PFSK-1 (cell line): ENCODE data around the gene DIAPH2.

ENCODE experiments used
- FOXP2 ChIP-seq: optimal IDR thresholded peaks from 2 replicates; pipeline ENCODE3; 2011; ENCODE audit warnings: borderline replicate concordance, control low read depth, inconsistent platforms; ENCODE audit not compliant: insufficient read depth; ENCODE audit errors: extremely low read length, extremely low read depth
- POLR2AphosphoS5 ChIP-seq: IDR thresholded peaks from 2 replicates; pipeline ENCODE4 v1.6.1; 2012; ENCODE audit warnings: low read depth, mild to moderate bottlenecking, control low read depth, low read length, moderate library complexity
- SIN3A ChIP-seq: IDR thresholded peaks from 2 replicates; pipeline ENCODE4 v1.6.1; 2012; ENCODE audit warnings: mild to moderate bottlenecking, low read length, moderate library complexity, borderline replicate concordance; ENCODE audit not compliant: insufficient read depth
- TAF1 ChIP-seq: IDR thresholded peaks from 2 replicates; pipeline ENCODE4 v1.6.1; 2012; ENCODE audit warnings: low read length, control low read depth, borderline replicate concordance; ENCODE audit not compliant: insufficient read depth
- TF ChIP-seq, protein P1 (sequence below), 2 experiments: IDR thresholded peaks; 2 replicates each; pipeline versions ENCODE4 v1.6.1 to v1.8.0; 2011 to 2012; ENCODE audit warnings: low read depth in 2 of 2, low read length in 2 of 2, control low read depth in 1 of 2, inconsistent platforms in 1 of 2, mild to moderate bottlenecking in 1 of 2, moderate library complexity in 1 of 2; ENCODE audit not compliant: insufficient read depth in 1 of 2

DIAPH2 gene

DNA sequence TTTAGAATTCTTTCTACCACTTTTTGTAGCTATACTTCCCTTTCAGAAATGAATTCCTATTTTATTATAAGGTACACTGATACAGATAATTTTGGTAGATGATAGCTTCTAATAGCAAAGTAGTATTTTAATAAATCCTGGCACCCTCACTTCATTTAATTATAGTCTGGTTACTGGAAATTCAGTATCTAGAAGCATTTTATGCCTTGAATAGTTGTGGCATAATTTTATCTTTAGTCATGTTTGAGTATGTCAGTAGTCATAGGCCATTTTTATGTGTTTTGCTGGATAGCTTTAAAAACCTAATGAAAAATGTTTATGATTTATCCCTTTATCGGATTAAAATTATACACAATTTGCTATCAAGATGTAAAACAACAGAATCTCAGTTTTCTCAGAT lies 92.3 kb downstream of the DIAPH2 start:
- no peak for TF ChIP-seq TAF1
- no peak for TF ChIP-seq POLR2AphosphoS5
- TF ChIP-seq, protein P1, sequence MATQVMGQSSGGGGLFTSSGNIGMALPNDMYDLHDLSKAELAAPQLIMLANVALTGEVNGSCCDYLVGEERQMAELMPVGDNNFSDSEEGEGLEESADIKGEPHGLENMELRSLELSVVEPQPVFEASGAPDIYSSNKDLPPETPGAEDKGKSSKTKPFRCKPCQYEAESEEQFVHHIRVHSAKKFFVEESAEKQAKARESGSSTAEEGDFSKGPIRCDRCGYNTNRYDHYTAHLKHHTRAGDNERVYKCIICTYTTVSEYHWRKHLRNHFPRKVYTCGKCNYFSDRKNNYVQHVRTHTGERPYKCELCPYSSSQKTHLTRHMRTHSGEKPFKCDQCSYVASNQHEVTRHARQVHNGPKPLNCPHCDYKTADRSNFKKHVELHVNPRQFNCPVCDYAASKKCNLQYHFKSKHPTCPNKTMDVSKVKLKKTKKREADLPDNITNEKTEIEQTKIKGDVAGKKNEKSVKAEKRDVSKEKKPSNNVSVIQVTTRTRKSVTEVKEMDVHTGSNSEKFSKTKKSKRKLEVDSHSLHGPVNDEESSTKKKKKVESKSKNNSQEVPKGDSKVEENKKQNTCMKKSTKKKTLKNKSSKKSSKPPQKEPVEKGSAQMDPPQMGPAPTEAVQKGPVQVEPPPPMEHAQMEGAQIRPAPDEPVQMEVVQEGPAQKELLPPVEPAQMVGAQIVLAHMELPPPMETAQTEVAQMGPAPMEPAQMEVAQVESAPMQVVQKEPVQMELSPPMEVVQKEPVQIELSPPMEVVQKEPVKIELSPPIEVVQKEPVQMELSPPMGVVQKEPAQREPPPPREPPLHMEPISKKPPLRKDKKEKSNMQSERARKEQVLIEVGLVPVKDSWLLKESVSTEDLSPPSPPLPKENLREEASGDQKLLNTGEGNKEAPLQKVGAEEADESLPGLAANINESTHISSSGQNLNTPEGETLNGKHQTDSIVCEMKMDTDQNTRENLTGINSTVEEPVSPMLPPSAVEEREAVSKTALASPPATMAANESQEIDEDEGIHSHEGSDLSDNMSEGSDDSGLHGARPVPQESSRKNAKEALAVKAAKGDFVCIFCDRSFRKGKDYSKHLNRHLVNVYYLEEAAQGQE (IDR thresholded peaks at IDR 0.05; ENCODE audit: insufficient read depth in 1 of 2, low read depth in 2 of 2, low read length in 2 of 2) = no peak
- TF ChIP-seq FOXP2 = no peak
- TF ChIP-seq SIN3A = no peak

DNA sequence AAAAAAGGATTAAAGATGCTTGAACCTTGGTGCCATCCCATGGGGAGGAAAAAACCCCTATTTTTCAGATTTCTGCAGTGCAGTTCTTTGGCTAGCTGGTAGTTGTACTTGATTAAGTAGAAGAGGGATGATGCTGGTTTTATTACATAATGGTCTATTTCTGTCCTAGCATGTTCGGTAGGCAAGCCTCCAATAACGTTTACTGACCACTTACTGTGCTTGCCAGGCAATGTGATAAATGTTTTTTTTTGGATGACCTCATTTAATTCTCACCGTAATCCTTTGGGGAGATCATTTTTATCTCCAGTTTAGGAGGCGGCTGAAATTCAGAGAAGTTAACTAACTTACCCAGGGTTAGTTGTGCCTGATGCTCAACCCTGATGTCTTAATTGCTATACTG lies 106.9 kb downstream of the DIAPH2 start:
- no peak for TF ChIP-seq FOXP2
- TF ChIP-seq, protein P1 (IDR thresholded peaks at IDR 0.05; ENCODE audit: insufficient read depth in 1 of 2, low read depth in 2 of 2, low read length in 2 of 2) = no peak
- no peak for TF ChIP-seq TAF1
- TF ChIP-seq SIN3A = no peak
- TF ChIP-seq POLR2AphosphoS5 = no peak

DNA sequence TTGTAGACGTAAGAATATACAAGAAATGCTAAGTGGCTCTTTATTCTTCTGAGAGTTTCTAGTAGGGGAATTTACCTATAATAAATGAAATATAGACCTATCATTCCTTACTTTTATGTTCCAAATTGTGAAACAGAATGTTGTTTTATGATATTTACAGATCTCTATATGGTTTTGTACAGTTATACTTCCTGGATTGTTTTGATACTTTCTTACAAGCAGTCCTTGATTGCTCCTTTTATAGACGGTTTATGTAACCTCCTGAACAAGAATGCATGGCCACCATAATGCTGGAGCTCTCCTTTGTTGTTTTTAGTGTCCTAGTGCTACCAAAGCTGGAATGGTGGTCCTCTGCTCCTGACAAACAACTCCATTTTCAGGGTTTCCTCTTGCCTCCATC lies 107.4 kb downstream of the DIAPH2 start:
- TF ChIP-seq TAF1 = no peak
- no peak for TF ChIP-seq POLR2AphosphoS5
- TF ChIP-seq SIN3A = no peak
- no peak for TF ChIP-seq FOXP2
- TF ChIP-seq, protein P1 (IDR thresholded peaks at IDR 0.05; ENCODE audit: insufficient read depth in 1 of 2, low read depth in 2 of 2, low read length in 2 of 2) = no peak

DNA sequence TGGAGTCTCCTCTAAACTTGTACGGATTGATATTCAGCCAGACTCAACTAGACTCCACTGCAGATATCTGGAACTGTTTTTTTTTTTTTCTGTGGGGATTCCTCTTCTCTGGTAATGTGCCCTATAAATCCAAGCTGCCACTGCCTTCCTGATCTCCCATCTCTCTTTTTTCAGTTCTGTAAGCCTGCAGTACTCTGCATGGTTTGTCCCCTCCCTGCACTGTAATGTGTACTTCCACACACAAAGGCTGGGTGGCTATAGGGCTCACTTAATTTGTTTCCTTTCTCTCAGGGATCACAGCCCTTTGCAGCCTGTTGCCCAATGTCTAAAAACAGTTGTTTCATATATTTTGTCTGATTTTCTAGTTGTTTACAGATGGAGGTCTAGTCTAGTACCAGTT lies 114.3 kb downstream of the DIAPH2 start:
- TF ChIP-seq POLR2AphosphoS5 = no peak
- no peak for TF ChIP-seq TAF1
- TF ChIP-seq, protein P1 (IDR thresholded peaks at IDR 0.05; ENCODE audit: insufficient read depth in 1 of 2, low read depth in 2 of 2, low read length in 2 of 2) = no peak
- TF ChIP-seq SIN3A = no peak
- no peak for TF ChIP-seq FOXP2

DNA sequence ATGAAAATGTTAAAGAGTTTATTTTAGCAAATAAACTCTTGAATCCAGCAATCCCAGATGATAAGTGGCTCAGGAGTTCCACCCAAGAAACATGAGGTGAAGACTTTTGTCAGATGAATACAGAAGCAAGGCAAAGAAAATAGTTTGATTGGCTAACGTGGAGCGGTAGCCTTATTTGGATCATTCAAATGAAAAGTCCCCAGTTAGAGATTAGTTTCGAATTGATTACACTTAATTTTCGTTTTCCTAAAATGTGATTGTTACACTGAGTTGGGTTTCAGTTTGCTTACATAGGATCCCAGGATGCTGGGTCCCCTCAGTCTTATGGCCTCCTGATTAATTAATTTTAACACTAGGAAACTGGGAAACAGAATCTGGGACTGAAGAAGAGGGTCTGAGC lies 122.7 kb downstream of the DIAPH2 start:
- TF ChIP-seq TAF1 (no peak), POLR2AphosphoS5 (no peak), SIN3A (no peak), FOXP2 (no peak)
- TF ChIP-seq, protein P1 (IDR thresholded peaks at IDR 0.05; ENCODE audit: insufficient read depth in 1 of 2, low read depth in 2 of 2, low read length in 2 of 2) = no peak
